NCI-H748 (cell line): ENCODE results near the gene TADA2A.

ENCODE experiments used
- DNase-seq: peaks from one replicate; lab custom pipeline; 2025; ENCODE audit not compliant: unreplicated experiment; lab: John Stamatoyannopoulos, UW

Gene TADA2A

GRCh38 chr17:37406635-37407461 lies at the start of gene TADA2A, which contains the start of gene ACACA:
Gene TADA2A, plus strand, starts transcription at chr17:37406886. Its CDS starts 4,480 bp downstream, at chr17:37411366.
Gene ACACA, minus strand, starts transcription at chr17:37406836. Its CDS starts 537 bp downstream, at chr17:37406299.
- peak; percentile 87 for DNase-seq

- DNase-seq: peak; percentile 86
Measured at GRCh38 chr17:37358098-37358829, 48.4 kb upstream of the TADA2A start.

- peak; percentile 96 for DNase-seq
Measured at GRCh38 chr17:37358830-37359681, 47.6 kb upstream of the TADA2A start.

GRCh38 chr17:37359682-37360188 lies 47.0 kb upstream of the TADA2A start:
- DNase-seq: no peak

- no peak for DNase-seq
Measured at GRCh38 chr17:37360632-37361031, 46.1 kb upstream of the TADA2A start.

- DNase-seq: no peak
Measured at GRCh38 chr17:37361543-37361942, 45.1 kb upstream of the TADA2A start.

- DNase-seq: no peak
Measured at GRCh38 chr17:37365589-37365988, 41.1 kb upstream of the TADA2A start.

GRCh38 chr17:37368577-37368976 lies 38.1 kb upstream of the TADA2A start:
- DNase-seq: no peak

- peak; percentile 85 for DNase-seq
Measured at GRCh38 chr17:37373530-37374159, 33.0 kb upstream of the TADA2A start.

GRCh38 chr17:37375706-37376105 lies 31.0 kb upstream of the TADA2A start, which contains the start of gene C17orf78:
Gene C17orf78, plus strand, starts transcription at chr17:37375985. Its CDS starts 108 bp downstream, at chr17:37376093.
- DNase-seq: no peak

GRCh38 chr17:37382056-37382455 lies 24.6 kb upstream of the TADA2A start:
- no peak for DNase-seq

- no peak for DNase-seq
Measured at GRCh38 chr17:37384560-37385149, 22.0 kb upstream of the TADA2A start.

- DNase-seq: no peak
Measured at GRCh38 chr17:37385474-37385990, 21.2 kb upstream of the TADA2A start.

- no peak for DNase-seq
Measured at GRCh38 chr17:37386462-37386861, 20.2 kb upstream of the TADA2A start.

- no peak for DNase-seq
Measured at GRCh38 chr17:37388266-37388665, 18.4 kb upstream of the TADA2A start.

- no peak for DNase-seq
Measured at GRCh38 chr17:37389160-37389559, 17.5 kb upstream of the TADA2A start.

GRCh38 chr17:37391146-37391545 lies 15.5 kb upstream of the TADA2A start:
- no peak for DNase-seq

GRCh38 chr17:37392024-37392590 lies 14.6 kb upstream of the TADA2A start:
- no peak for DNase-seq

- no peak for DNase-seq
Measured at GRCh38 chr17:37393352-37393751, 13.3 kb upstream of the TADA2A start.
